Measurements from ENCODE around the gene VAPB.

DNA sequence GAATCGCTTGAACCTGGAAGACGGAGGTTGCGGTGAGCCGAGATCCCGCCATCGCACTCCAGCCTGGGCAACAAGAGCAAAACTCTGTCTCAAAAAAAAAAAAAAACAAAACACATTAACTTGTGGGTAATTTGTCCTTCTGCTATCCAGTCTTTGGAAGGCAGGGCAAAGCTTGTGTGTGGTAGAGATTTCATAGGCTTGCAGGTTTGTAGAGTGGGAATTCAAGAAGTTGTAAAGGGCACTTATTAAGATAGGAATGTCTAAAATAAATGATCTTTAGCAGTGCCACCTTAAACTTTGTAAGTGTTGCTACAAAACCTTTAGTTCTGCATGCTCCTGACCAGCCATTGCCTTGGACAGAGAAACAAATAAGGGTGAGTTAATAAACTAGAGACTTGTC, 8.4 kb downstream of the VAPB start:
- TF ChIP-seq EZH2 (IDR thresholded peaks at IDR 0.05; ENCODE audit: insufficient read depth, poor library complexity, severe bottlenecking) (no peak), EZH2phosphoT487 (IDR thresholded peaks at IDR 0.05; ENCODE audit: insufficient read depth, low read depth) (no peak)

All from GM23248 (cell line).